HL-60/S4 (cell line): Measurements from ENCODE around the gene ANKRD18B.
"Not testable (repeated sequence)": the region's sequence is repeated elsewhere in the genome, so short reads cannot be mapped to it uniquely, and the experiment has no call there.

ENCODE experiments used
- in situ Hi-C: fragments of 300-500 bp; cut with MboI; formaldehyde crosslinking; loops from 2 replicates; pipeline ENCODE4 v1.14.3; 2022; ENCODE audit warnings: low sequenced_read_pairs

ANKRD18B gene

DNA sequence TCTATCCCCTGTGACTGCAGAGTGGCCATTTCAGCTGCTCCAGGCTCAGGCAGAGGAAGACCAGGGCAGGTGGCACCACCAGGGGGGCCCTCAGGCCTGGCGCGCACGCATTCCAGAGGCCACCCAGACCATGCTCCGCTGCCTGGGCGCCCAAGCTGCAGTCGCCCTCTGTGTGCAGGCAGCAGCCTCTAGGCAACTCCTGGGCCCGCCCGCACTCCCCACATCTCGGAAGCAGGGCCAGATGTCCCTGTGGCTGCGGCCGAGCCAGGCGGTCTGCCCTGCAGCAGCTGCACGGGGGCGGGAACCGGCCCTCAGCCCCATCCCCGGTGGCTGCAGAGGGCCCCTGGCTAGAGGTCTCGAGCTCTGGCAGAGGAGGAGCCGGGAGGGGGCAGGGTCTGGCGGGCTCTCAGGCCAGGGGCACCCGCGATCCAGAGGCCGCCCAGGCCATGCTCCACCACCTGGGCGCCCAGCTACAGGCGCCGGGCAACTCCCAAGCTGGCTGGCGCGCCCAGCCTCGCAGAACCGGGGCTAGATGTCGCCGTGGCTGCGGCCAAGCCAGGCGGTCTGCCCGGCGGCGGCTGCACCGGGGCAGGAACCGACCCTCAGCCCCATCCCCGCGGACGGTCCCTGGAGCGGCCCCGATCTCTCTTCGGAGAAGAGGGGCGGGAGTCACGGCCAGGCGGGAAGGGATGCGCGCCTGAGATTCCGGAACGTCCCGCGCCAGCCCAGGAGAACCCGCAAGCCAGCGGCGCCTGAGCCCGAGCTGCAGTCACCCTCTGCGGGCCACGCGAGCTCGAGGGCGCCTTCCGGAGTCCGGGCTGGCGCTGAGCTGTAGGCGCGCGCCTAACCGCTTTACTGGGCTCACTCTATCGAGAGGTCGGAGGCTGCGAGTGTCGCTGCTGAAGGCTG lies at the start of gene ANKRD18B:
Gene ANKRD18B (plus strand): TSS at position 855 of the 909 bp plus-strand sequence. CDS start 239 bp downstream, outside the sequence.
- in situ Hi-C loops, result not testable (repeated sequence)

DNA sequence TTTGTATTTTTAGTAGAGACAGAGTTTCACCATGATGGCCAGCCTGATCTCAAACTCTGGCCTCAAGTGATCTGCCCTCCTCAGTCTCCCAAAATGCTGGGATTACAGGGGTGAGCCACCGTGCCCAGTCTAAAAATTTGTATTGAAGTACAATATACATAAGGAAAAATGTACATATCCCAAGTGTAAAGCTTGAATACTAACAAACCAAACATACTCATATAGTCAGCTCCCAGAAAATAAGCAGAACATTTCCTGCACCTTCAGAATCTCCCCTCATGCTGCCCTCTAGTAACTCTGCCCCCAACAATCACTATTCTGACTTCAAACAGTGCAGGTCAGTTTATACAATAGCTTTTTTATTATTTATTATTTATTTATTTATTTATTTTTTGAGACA lies 48.7 kb upstream of the ANKRD18B start:
- in situ Hi-C loops, result no loop called here

DNA sequence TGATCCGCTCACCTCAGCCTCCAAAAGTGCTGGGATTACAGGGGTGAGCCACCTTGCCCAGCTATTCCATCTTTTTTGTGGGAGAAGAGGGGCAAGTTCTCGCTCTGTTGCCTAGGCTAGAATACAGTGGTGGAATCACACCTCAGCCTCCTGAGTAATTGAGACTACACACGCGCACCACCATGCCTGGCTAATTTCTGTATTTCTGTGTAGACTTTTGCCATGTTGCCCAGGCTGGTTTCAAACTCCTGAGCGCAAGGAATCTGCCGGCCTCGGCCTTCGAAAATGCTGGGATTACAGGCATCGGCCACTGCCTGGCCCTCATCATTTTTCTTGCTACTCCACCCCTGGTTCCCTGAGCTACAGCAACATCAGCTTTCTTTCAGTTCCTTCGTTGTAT lies 47.5 kb upstream of the ANKRD18B start:
- in situ Hi-C loops, result no loop called here

DNA sequence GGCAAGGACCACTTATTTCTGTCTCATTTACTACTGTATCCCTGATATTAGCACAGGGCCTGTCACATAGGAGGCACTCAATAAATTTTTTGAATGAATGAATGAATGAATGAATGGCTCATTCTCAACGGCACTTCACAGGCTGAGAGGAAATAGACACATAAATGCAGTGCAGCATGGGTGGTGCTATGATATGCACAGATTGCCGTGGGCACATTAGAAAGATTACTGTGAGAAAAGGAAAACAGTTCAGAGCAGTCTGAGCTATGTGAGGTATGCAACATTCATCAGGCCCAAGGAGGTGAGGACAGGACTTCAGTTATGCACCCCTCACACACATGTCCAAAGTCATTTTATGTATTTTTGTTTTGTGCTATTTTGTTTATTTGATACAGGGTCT lies 43.9 kb upstream of the ANKRD18B start:
- in situ Hi-C loops, result no loop called here

DNA sequence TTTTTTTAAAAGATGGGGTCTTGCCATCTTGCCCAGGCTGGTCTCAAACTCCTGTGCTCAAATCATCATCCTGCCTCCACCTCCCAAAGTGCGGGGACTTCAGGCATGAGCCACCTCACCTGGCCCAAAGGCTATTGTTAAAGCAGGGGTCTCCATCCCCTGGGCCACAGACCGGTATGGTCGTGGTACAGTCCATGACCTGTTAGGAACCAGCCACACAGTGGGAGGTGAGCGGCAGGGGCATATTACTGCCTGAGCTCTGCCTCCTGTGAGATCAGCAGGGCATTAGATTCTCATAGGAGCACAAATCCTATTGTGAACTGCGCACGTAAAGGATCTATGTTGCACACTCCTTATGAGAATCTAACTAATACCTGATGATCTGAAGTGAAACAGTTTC lies 43.1 kb upstream of the ANKRD18B start:
- in situ Hi-C loops, result no loop called here

DNA sequence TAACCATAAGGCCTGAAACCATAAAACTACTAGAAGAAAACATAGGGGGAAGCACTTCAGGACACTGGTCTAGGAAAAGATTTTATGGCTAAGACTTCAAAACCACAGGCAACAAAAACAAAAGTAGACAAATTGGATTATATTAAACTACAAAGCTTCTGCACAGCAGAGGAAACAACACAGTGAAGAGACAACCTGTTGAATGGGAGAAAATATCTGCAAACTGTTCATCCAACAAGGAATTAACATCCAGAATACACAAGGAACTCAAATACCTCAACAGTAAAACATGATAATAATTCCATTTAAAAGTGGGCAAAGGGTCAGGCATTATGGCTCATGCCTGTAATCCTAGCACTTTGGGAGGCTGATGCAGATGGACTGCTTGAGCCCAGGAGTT lies 38.7 kb upstream of the ANKRD18B start:
- in situ Hi-C loops, result not testable (repeated sequence)

DNA sequence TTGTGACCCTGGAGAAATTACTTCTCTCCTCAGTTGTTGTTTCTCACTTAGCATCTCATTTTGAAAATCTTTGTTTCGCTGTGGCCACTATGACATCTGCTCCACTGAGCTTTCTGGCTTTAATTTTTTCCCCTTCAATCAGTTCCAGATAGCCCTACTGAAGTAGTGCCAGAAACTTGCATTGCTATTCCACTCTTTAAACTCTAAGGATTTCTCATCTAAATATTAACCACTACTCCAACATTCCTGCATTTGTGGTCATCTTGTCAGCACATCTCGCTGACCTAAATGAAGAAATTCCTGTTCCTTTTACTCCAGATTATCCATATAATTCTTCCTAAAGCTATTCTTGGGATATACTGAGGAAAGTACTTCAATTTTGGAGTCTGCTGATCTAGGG lies 35.0 kb upstream of the ANKRD18B start:
- in situ Hi-C loops, result no loop called here

DNA sequence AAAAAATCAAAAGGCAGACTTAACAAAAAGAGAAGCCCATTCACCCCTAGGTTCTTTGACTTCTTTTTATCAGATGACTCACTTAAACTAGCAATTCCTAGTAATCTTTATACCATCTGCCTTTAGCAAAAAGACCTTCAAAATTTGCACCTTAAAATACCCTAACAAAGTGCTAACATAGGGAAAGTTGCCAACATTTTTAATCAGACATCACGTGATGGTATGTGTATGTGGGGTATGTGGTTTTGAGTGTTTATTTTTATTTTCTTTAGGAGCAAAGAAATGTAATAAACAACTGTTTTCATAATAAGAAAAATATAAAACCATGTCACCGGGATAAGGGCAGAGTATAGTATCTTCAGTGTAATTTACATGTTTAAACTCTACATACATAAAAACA lies 30.2 kb upstream of the ANKRD18B start:
- in situ Hi-C loops, result not testable (repeated sequence)

DNA sequence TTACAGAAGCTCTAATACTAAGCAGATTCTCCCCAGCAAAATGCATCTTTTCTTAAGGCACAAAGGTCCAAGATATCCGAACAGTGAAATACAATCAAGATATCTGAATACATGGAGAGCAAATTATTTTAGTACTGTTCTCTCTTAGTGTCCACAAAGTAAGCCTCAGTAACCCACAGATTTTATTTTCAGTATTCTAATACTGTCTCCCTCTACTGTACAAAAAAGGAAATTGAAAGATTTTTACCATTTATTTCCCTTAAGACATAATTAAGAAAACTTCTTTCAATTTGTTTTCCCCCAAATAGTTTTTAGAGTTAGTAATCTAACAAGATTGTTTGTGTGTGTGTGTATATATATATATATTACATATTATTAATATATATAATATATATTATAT lies 25.7 kb upstream of the ANKRD18B start:
- in situ Hi-C loops, result no loop called here

DNA sequence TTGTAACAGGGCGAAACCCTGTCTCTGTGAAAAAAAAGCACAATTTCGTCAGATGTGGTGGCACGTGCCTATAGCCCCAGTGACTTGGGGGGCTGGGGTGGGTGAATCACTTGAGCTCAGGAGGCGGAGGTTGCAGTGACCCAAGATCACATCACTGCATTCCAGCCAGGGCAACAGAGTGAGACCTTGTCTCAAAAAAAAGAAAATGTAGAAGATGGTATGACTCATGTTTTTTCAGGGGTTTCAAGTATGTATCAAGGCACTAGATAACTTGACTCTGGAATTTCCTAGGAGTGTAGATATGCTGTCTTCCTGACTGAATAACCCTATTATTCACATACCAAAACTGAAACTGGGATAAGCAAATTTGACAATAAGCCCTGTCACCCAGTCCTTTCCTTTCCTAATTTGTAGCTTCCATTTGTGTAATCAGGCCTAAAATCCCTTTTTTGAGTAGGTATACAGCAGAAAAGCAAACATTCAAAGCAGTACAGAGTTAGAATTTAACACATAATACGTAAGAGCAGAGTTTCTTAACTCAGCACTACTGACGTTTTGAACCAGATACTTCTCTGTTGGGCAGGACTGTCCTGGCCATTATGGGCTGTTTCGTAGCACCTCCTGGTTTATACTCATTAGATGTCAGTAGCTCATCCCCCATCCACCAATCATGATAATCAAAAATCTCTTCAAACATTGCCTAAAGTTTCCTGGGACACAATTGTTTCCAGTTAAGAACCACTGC lies 17.3 kb upstream of the ANKRD18B start:
- in situ Hi-C loops, result no loop called here

DNA sequence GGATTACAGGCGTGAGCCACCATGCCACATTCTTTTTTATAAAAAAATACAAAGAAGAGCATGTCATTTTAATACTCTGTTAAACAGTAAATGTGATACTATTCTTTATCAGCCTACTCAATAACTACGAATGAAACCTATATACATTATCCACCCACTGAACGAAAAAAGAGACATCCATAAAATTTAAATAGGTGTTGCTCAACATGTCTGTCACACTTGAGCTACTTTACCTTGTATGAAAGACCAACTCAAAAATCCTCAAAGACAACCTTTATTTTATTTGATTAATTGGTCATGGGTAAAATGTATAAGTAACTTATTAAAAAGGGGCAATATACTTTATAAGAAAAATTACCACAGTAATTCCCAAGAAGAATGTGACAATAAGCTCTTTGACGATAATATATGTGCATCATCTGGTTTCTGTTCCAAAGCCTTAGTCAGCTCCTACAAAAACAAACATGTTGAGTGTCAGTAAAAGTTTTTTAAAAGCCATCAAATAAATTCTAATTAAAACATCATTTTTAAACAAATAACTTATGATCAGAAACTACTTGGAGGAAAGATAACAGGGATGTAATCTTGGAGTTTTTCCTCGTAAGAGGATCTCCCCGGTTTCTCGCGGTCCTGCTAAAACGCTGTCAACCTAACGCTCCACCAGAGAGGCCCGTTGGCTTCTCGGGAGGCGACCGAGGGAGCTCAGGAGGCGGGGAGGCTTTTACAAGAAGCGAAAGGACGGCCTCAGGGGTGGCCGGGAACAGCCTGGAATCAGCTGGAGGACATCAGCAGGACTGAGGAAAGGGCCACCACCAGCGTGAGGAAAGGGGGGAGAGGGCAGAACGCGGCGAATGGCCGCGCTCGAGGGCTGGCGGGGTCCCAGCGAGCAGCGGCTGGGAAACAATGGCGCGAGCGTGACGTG lies 13.5 kb upstream of the ANKRD18B start:
- in situ Hi-C loops, result no loop called here

DNA sequence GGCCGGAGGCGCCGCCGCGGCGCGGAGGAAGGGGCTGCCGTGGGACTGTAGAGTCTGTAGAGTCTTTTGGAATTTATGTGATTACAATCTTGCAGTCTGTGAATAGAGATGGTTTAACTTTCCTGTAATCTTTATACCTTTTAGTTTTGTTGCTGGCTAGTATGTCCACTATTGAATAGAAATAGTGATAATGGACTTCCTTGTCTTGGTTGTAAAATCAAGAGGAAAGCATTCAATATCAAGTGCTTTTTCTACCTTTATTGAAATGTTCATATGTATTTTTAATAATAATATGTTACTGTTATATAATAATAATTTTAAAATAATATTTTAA lies 12.9 kb upstream of the ANKRD18B start:
- in situ Hi-C loops, result not testable (repeated sequence)

DNA sequence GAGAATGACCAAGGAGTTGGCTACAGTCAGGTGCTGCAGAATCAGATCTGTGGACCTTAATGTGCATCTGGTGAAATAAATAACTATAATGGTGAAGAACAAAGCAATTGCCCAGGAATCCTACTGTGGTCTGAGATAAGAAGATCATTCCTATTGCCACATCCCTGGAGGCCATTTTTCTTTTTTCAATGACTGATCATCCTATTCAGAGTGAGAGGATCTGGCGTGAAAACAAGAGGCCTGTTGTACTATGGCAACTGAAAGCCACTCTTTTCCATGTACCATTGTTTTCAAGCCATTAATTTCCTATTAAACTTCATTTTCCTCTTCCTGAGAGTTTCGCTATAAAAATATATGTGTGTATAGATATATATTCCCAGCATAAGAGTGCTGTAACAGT lies 11.5 kb upstream of the ANKRD18B start:
- in situ Hi-C loops, result not testable (repeated sequence)

DNA sequence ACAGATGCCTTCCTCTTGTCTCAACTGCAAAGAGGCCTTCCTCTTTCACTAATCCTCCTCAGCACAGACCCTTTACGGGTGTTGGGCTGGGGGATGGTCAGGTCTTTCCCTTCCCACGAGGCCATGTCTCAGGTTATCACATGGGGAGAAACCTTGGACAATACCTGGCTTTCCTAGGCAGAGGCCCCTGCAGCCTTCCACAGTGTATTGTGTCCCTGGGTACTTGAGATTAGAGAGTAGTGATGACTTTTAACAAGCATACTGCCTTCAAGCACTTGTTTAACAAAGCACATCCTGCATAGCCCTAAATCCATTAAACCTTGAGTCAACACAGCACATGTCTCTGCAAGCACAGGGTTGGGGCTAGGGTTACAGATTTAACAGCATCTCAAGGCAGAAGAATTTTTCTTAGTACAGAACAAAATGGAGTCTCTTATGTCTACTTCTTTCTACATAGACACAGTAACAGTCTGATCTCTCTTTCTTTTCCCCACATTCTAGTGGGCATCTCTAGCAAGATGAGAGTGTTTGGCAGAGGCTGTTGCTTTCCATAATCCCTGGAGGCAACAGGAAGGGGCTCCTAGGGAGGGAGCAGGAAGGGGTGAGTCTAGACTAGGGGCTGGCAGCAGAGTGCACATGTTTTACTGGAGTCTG lies 8.6 kb upstream of the ANKRD18B start:
- in situ Hi-C loops, result not testable (repeated sequence)

DNA sequence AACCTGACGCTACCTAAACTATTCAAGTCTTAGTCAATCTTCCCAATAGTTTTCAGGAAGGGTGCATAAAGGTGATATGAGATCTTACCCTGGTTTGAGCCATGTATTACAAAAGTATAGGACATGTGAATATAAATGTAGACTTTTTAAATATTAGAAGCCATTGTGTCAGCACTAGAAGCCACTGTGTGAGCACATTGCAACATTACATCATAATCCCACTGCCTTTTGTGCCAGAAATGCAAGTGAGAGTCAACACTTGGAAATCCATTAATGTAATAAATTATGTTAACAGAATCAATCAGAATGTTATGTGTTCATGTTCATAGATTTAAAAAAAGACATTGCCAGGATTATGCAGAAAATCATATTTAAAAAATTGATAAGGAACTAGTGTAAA lies 7.7 kb upstream of the ANKRD18B start:
- in situ Hi-C loops, result not testable (repeated sequence)

DNA sequence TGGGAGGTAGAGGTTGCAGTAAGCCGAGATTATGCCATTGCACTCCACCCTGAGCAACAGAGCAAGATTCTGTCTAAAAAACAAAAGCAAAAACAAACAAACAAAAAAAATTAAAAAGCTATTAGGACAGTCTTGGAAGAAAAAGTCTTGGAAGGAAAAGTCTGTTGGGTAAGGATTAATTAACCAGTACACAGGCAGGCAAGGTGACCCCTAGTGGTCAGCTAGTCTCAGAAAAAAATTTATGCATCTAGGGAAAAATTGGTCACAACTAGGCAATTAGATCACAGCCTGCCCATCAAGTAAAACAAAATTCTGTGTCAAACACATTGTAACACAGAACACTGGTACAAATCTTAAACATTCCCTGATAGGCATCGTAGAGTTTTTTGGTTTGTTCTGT lies 6.7 kb upstream of the ANKRD18B start:
- in situ Hi-C loops, result no loop called here

DNA sequence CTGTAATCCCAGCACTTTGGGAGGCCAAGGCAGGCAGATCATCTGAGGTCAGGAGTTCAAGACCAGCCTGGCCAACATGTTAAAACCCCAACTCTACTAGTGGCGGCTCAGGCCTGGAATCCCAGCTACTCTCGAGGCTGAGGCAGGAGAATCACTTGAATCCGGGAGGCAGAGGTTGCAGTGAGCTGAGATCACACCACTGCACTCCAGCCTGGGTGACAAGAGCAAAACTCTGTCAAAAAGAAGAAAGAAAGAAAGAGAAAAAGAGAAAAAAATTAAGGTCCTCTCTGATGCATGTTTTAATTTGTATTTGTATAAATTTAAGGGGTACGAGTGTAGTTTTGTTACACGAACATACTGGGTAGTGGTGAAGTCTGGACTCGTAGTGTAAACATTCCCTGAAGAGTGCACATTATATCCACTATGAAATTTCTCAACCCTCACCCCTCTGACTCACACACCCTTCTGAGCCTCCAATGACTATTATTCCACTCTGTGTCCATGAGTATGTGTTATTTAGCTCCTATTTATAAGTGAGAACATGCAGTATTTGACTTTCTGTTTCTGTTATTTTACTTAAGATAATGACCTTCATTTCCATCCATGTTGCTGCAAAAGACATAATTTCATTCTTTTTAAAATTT lies 6.0 kb upstream of the ANKRD18B start:
- in situ Hi-C loops, result not testable (repeated sequence)

DNA sequence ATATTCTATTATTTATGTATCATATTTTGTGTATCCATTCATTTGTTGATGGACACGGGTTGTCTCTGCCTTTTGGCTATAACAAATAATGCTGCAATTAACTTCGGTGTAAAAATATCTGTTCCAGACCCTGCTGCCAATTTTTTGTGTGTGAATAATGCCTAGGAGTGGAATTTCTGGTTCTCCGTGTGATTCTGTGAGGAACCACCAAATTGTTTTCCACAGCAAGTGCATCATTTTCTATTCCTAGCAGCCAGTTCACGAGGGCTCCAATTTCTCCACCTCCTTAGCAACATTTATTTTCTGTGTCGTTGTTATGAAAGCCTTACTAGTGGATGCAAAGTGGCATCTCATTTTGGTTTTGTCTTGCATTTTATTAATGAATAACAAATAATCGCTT lies 2.2 kb upstream of the ANKRD18B start:
- in situ Hi-C loops, result not testable (repeated sequence)

DNA sequence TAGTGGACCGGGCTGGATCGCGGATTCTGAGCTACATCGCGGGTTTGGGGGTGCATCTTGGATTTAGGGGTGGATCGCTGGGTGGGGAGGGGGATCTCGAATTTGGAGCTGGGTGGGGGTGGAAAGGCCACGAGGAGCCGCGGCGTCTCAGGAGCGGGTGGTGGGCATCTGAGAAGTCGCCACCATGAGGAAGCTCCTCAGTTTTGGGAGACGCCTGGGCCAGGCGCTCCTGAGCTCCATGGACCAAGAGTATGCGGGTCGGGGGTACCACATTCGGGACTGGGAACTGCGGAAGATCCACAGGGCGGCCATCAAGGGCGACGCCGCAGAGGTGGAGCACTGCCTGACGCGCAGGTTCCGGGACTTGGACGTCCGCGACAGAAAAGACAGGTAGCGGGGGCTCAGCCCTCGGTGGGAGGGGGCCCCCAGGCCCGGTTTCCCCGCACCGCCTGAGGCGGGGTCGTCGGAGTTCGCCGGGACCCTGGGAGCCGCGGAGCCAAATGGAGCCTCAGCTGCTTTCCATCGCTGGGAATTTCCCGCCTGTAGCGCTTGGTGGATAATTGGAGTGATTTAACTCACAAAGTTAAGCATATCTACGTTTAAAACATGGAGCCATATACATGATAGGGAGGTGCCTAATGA lies 376 bp downstream of the ANKRD18B start:
- in situ Hi-C loops, result no loop called here

DNA sequence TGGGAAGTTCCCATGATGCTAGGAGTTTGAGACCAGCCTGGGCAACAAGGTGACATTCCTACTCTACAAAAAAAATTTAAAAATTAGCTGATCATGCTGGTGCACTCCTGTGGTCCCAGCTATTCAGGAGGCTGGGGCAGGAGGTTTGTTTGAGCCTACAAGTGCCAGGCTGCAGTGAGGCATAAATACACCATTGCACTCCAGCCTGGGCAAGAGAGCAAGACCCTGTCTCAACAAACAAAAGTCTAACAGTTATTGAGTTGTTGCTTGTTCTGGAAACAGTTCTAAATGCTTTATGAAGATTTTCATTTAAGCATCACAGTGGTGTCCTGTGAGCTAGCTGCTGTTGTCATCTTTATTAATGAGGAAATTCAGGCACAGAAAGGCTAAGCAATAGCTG lies 4.0 kb downstream of the ANKRD18B start:
- in situ Hi-C loops, result not testable (repeated sequence)
